NCI-H1105 (cell line): ENCODE results near the gene GJA4.

Experiments
- DNase-seq: peaks from one replicate; lab custom pipeline; 2025; lab: John Stamatoyannopoulos, UW

GJA4 gene

DNA sequence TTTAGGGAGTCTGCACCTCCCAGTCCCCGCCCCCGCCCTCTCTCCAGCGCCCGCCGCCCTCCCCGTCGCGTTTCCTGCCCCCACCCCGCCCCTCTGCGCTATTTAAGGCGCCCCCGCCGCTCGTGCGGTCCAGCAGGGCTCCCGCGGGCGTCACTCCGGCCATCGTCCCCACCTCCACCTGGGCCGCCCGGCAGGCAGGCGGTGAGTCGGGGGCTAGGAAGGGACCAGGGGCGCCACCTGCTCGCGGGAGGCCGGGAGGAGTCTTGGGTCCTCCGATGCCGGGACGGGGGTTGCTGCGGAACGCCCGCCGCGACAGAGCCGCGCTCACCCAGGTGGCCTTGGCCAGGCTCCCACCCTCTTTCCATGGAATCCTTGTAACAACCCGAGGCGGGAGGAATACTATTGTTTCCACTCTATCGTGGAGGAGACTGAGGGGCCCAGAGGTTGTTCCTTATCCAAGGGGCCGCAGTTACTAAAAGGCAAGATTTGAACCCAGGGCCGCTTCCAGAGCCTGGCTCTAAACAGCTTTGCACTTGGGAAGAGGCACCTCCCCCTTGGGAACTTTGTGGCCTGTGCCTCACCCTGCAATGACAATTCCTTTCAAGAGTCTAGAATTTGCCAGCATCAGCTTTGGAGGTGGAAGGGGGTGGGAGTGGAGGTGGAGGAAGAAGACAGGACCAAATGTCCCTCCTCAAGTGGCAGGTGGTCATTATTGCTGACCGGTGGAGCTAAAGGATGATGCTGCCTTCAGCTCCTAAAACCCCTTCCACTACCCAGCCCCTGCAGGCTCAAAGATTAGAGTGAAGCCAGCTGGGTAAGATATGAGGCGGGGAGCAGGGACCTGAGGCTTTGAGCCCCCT is at the start of gene GJA4:
Gene GJA4, plus strand, starts transcription at position 132 of the 860 bp plus-strand sequence. CDS start 1,215 bp downstream, outside the sequence.
- DNase-seq = peak; percentile 7

DNA sequence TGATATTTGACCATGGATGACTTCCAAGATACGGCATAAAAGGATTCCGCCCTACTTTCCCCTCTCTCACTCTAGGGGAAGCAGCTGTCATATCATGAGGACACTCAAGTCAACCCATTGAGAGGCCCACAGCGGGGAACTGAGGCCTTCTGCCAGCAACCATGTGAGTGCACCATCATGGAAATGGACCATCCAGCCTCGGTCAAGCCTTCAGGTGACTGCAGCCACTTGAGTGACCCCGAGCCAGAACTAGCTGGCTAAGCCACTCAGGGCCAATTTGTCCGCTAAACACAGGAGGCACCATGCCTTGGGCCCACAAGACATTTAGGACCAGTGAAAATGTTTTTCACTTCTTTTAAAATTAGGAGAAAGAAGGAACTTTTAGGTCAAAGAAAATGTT is 49.0 kb upstream of the GJA4 start:
- DNase-seq = no peak

DNA sequence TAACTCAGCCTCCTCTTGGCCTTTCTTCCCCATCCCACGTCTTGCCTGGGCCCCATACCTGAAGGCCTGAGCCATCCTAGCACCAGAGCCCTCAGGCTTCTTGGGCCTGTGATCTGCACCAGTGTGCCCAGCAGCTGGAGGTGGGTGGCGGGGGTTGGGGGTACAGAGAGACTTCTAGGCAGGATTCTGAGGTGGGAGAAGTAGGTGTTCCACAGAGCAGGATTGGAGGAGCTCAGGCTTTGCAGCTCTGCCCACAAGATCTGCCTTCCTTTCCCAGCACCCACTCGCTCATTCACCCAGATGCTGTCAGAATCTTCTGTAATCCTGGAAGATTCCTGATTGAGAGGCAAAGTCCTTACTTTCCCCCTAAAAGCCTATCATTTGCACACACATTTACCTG is 47.9 kb upstream of the GJA4 start:
- no peak for DNase-seq

DNA sequence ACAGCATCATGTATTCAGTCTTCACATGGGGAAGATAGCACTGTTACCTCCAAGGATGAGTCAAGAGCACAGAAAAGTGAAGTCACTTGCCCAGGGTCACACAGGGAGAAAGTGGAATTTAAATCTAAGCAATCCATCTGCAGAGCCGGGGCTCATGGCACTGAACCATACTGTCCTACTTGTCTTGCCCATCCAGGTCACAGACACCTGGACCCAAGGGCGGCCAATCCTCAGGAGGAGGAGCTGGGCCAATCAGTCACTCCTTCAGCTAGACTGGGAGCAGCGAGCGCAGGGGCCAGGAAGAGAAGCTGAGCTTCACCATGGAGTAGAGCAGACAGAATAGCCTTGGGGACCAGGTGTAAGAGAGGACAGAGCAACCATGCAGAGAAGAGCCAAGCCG is 47.1 kb upstream of the GJA4 start:
- no peak for DNase-seq

DNA sequence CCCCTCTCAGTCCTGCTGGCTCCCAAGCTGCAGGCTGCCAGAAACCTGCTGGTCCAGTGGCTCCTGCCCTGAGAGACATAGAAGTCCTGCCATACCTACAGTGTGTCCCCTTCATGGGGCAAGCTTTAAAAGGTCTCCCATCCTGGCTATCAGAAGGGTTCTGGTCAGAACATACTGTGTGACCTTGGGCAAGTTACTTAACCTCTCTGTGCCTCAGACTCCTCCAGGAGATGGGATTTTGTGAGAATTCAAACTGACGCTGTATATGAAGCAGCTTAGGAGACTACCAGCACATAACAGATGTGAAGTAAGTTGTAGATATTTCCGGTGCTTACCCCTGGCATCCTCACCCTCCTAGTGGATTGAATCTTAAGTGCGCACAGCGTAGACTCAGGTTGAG is 46.7 kb upstream of the GJA4 start:
- DNase-seq = no peak

DNA sequence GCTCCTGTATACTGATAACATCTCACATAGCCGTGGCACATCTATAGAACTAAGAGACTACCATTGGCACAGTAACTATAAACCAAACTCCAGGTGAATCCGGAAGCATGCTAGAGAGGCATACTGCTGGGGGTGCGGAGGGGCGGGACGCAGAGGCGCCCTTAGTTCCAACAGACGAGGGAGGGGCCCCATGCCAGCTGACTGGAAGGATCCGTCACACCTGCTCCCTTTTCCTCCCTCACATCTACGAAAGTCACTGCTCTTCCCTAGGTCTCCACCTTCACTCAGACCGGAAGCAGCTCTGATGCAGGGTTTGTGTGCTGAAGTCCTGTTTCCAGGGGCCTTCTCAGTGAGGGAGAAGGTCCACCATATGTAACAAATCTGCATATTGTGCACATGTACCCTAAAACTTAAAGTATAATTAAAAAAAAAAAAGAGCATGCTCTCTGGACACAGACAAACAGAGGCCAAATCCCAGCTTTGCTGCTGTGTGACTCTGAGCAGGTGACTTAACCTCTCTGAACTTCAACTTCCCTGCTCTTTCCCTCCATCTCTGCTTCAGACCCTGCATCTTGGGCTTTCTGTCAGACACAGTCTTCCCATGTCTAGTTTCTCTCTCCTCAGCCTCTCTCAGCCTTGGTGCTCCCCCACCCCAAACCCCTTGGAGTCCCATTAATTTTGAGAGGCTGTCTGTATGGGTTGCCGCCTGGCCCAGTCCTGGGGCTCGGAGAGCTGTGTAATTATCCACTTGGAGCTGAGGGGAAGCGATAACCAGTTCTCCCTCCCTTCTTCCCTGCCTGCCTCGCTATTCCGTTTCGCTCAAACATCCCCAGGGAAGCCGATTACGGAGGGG is 45.8 kb upstream of the GJA4 start:
- no peak for DNase-seq

- no peak for DNase-seq
Measured at GRCh38 chr1:34747638-34747941, 45.2 kb upstream of the GJA4 start.

DNA sequence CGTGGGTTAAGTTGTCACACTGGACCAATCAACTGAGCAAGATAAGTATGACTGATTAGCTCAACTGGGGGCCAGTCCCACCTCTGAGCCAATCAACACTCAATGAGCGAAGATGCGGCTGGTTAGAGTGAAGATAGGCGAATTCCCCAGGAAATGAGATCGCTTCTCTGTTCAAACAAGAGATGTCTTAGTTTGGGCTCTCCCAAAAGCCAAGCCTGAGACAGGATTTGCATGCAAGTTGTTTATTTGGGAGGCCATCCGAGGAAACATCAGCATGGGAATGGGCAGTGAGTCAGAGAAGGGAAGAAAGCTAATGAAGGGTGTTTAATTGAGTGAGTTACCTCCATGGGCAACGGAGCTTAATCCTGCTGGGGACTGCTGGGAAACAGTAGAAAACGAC is 42.8 kb upstream of the GJA4 start:
- DNase-seq = no peak

DNA sequence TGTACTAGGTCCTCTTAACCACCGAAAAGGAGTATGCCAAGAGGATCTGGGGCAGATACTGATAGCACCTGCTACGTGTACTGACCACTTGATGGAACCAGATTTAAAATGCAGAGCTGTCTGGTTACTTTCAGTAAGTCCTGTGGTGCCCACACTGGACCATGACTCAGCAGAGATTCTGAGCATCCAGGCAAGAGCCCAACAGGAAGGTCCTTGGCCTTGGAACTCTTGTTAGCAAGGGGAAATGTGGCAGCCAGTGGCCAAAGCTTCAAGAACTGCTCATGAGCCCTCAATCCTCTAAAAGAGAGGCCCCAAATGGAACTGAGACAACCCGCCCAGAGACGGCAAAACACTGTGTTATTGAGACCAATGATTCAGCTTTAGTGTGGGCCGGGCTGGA is 42.2 kb upstream of the GJA4 start:
- DNase-seq = no peak

- no peak for DNase-seq
Measured at GRCh38 chr1:34753163-34753562, 39.6 kb upstream of the GJA4 start.

DNA sequence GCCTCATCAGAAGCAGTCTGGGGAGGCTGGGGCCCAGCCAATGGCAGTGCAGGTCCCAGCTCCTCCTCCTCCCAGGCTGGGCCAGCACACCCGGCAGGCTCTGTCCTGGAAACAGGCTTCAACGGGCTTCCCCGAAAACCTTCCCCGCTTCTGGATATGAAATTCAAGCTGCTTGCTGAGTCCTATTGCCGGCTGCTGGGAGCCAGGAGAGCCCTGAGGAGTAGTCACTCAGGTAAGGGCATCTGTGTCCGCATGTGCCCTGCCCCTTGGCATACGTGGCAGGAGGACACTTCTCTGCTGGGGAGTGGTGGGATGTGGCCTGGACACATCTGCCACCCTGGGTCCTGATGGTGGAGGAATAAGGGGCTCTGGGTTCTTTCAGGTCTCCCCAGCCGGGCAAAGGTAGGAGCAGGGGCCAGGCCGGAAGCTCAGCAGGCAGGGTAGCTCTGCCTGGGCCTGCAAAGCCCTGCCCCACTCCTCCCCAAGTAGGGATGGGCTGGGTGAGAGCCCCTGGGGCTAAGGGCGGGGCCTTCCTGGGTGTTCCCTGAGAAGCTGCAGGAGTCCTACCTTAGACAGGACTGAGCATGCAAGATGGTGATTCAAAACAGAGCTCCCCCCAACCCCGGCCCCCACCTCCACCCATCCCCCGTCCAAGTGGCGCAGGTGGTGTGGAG is 37.7 kb upstream of the GJA4 start, which contains the start of gene GJB5:
Gene GJB5, plus strand, starts transcription at position 84 of the 674 bp plus-strand sequence. CDS start 2,284 bp downstream, outside the sequence.
- DNase-seq = no peak

GRCh38 chr1:34755961-34756360 is 36.8 kb upstream of the GJA4 start:
- no peak for DNase-seq

GRCh38 chr1:34757386-34757785 is 35.4 kb upstream of the GJA4 start:
- DNase-seq = no peak

DNA sequence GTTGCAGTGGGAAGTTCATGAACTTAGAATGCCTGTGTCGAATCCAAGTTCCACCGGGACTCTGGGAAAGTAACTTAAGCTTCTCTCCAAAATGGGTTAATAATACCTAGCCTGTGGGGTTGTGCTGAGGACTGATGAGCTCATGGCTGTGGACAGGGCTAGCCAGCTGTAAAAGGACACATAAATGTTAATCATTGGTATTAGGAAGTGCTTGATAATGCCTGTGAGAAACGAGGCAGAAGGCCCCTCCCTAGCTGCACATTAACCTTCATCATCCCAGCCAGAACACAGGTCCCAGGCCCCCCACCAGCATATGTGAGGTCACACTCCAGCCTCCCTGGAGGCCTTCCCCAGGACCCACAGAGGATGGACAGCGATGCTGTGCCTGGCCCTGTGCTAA is 34.0 kb upstream of the GJA4 start:
- no peak for DNase-seq

DNA sequence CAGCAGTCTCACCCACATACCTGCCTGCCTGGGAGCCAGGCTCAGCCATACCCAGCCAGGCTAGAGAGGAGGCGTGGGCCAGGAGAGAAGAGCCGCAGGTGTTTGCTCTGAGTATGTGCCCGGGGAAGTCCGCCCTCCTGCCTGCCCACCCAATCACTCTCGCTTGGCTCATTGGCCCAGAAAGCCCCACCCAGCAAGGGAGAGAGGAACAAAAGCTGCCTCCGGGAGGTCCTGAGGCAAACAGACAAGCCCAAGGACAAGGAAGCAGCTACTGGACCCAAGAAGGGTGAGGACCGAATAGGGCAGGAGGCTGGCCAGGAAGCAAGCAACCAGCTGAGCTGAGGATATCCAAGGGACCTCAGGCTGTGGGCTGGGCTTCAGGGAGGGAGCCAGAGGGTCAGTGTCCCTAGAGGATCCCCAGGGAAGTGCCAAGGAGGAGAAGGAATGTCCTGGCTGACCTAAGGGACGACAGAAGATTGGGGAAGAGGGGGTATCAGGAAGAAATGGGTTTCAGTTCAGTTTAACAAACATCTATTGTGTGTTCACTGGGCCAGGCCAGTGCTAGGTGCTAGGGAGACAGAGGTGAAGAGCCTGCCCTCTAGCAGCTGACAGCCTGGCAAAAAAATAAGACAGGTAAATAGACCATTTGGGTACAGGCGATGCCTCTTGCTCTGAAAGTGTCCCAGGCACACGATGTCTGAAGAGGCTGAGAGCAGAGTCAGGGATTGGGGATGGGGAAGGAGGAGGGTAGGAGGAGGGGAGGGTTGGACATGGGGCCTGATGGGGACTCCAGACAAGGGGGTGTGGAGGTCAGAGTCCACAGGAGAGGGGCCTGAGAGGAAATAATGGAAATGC is 33.1 kb upstream of the GJA4 start, which contains the start of gene GJB4:
Gene GJB4, plus strand, starts transcription at position 238 of the 855 bp plus-strand sequence. CDS start 1,515 bp downstream, outside the sequence.
- DNase-seq = no peak

DNA sequence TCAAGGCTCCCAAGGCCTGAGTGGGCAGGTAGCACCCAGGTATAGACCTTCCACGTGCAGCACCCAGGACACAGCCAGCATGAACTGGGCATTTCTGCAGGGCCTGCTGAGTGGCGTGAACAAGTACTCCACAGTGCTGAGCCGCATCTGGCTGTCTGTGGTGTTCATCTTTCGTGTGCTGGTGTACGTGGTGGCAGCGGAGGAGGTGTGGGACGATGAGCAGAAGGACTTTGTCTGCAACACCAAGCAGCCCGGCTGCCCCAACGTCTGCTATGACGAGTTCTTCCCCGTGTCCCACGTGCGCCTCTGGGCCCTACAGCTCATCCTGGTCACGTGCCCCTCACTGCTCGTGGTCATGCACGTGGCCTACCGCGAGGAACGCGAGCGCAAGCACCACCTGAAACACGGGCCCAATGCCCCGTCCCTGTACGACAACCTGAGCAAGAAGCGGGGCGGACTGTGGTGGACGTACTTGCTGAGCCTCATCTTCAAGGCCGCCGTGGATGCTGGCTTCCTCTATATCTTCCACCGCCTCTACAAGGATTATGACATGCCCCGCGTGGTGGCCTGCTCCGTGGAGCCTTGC is 31.5 kb upstream of the GJA4 start:
- no peak for DNase-seq

- no peak for DNase-seq
Measured at GRCh38 chr1:34761776-34762307, 31.0 kb upstream of the GJA4 start.

GRCh38 chr1:34762474-34763141 is 30.2 kb upstream of the GJA4 start:
- no peak for DNase-seq

- DNase-seq = no peak
Measured at GRCh38 chr1:34763142-34763781, 29.5 kb upstream of the GJA4 start.

- no peak for DNase-seq
Measured at GRCh38 chr1:34768856-34769255, 23.9 kb upstream of the GJA4 start.
